A375 (cell line): Measurements from ENCODE around the gene EML6. TPM values are rescaled to one million over a fixed set of nuclear protein-coding genes. Genes with fewer than 3 reads are reported as not detected.

Source experiments
- small RNA-seq: library from RNA; depleted of rRNA; stranded (forward); fragments of <200 nt; gene quantifications from one replicate; pipeline ENCODE3, GENCODE V24; 2014
- total RNA-seq: library from RNA; depleted of rRNA; stranded (reverse); fragments of >200 nt; shearing (Covaris generic); gene quantifications from 2 replicates; pipeline ENCODE4 v1.2.3, GENCODE V29; 2014; rRNA removed

The EML6 gene
- 2.7 and 6.1 TPM in 2 replicates for total RNA-seq

GRCh38 chr2:54723131-54723995 is at the start of gene EML6:
Gene EML6 (plus strand): TSS chr2:54723662. CDS start chr2:54725062, 1,400 bp downstream.

Small RNAs within 50 kb of the gene (small RNA-seq; reads per million reads assigned to genes)
- not detected for gene RNU6-433P
- not detected for gene RNU7-81P
